CD14-positive monocyte (primary cell): ENCODE results near the gene F8. TPM values are rescaled to one million over a fixed set of nuclear protein-coding genes. Genes with fewer than 3 reads are reported as not detected.
"Not testable (repeated sequence)": the region's sequence is repeated elsewhere in the genome, so short reads cannot be mapped to it uniquely, and the experiment has no call there.

Source experiments
- DNase-seq, 3 donors: peaks; one replicate each; pipeline ENCODE4 v3.0.0-alpha.2; 2011 to 2022
- H2AFZ ChIP-seq: 2 replicates; pipeline ENCODE4 v1.6.0; 2012; ENCODE audit warnings: mild to moderate bottlenecking, low read depth, low read length, inconsistent platforms; ENCODE audit not compliant: insufficient read depth, poor library complexity, severe bottlenecking
- H3K27ac ChIP-seq, 2 donors: 1 replicate in 1 of 2; 2 replicates in 1 of 2; pipeline ENCODE4 v1.5.1; 2012 to 2013; ENCODE audit warnings: low read length in 2 of 2, control low read depth in 1 of 2, inconsistent platforms in 1 of 2, low read depth in 1 of 2, mild to moderate bottlenecking in 1 of 2
- H3K27me3 ChIP-seq, 2 donors: one replicate each; pipeline versions ENCODE4 v1.6.0 to v1.6.1; 2011 to 2013; ENCODE audit warnings: low read length in 2 of 2; ENCODE audit not compliant: control insufficient read depth in 2 of 2, insufficient read depth in 2 of 2
- H3K36me3 ChIP-seq, 2 donors: replicated peaks in 1 of 2; 1 replicate in 1 of 2; 2 replicates in 1 of 2; pipeline versions ENCODE4 v1.5.1 to v1.6.1; 2012 to 2013; ENCODE audit warnings: low read length in 2 of 2, control low read depth in 1 of 2, inconsistent platforms in 1 of 2, mild to moderate bottlenecking in 1 of 2; ENCODE audit not compliant: insufficient read depth in 2 of 2, control insufficient read depth in 1 of 2
- H3K4me1 ChIP-seq, 2 donors: 1 replicate in 1 of 2; 2 replicates in 1 of 2; pipeline versions ENCODE4 v1.5.1 to v1.6.1; 2012 to 2013; ENCODE audit warnings: low read length in 2 of 2, control low read depth in 1 of 2, inconsistent platforms in 1 of 2, mild to moderate bottlenecking in 1 of 2, moderate library complexity in 1 of 2; ENCODE audit not compliant: insufficient read depth in 2 of 2, control insufficient read depth in 1 of 2
- H3K4me2 ChIP-seq: replicated peaks from 2 replicates; pipeline ENCODE3; 2012; ENCODE audit warnings: low read length, moderate library complexity, mild to moderate bottlenecking; ENCODE audit not compliant: poor library complexity, severe bottlenecking; ENCODE audit errors: extremely low read depth
- H3K4me3 ChIP-seq, 3 experiments: fragments of 200-600 bp in 1 of 3; sonication (generic) in 1 of 3; replicated peaks in 1 of 3; 1 replicate in 2 of 3; 2 replicates in 1 of 3; pipeline ENCODE4 v1.5.1; 2011 to 2013; ENCODE audit warnings: low read length in 3 of 3, mild to moderate bottlenecking in 3 of 3, control low read depth in 2 of 3, low read depth in 2 of 3, inconsistent platforms in 1 of 3, moderate library complexity in 1 of 3
- H3K79me2 ChIP-seq: 2 replicates; pipeline ENCODE4 v1.6.0; 2012; ENCODE audit warnings: mild to moderate bottlenecking, control low read depth, inconsistent platforms, low read length, moderate library complexity; ENCODE audit not compliant: insufficient read depth
- H3K9ac ChIP-seq: 2 replicates; pipeline ENCODE4 v1.6.0; 2017; ENCODE audit warnings: low read length, mild to moderate bottlenecking; ENCODE audit not compliant: insufficient read depth, poor library complexity, severe bottlenecking
- H3K9me3 ChIP-seq, 2 donors: replicated peaks in 1 of 2; 1 replicate in 1 of 2; 2 replicates in 1 of 2; pipeline versions ENCODE4 v1.5.1 to v1.6.1; 2012 to 2013; ENCODE audit warnings: low read length in 2 of 2, control low read depth in 1 of 2; ENCODE audit not compliant: control insufficient read depth in 1 of 2, insufficient read depth in 1 of 2
- H4K20me1 ChIP-seq: 2 replicates; pipeline ENCODE4 v1.6.0; 2012; ENCODE audit warnings: mild to moderate bottlenecking, low read length, control low read depth, moderate library complexity; ENCODE audit not compliant: insufficient read depth
- H3K27ac Mint-ChIP-seq, 7 donors: one replicate each; pipeline ENCODE4 v1.8.0; 2020; ENCODE audit warnings: mild to moderate bottlenecking in 7 of 7, mixed read lengths in 7 of 7, moderate library complexity in 6 of 7, inconsistent platforms in 2 of 7
- H3K27me3 Mint-ChIP-seq, 3 donors: one replicate each; pipeline ENCODE4 v1.8.0; 2021 to 2022; ENCODE audit warnings: low read depth in 3 of 3, mild to moderate bottlenecking in 3 of 3, mixed read lengths in 3 of 3, moderate library complexity in 3 of 3, inconsistent platforms in 1 of 3
- H3K36me3 Mint-ChIP-seq, 2 donors: one replicate each; pipeline ENCODE4 v1.8.0; 2020; ENCODE audit warnings: mixed read lengths in 2 of 2, inconsistent platforms in 1 of 2, mild to moderate bottlenecking in 1 of 2
- H3K4me1 Mint-ChIP-seq: one replicate; pipeline ENCODE4 v1.8.0; 2020; ENCODE audit warnings: mild to moderate bottlenecking, mixed read lengths
- H3K4me3 Mint-ChIP-seq, 2 donors: one replicate each; pipeline ENCODE4 v1.8.0; 2020; ENCODE audit warnings: mild to moderate bottlenecking in 2 of 2, mixed read lengths in 2 of 2, moderate library complexity in 1 of 2
- H3K9me3 Mint-ChIP-seq, 7 donors: one replicate each; pipeline ENCODE4 v1.8.0; 2020 to 2022; ENCODE audit warnings: mixed read lengths in 7 of 7, mild to moderate bottlenecking in 6 of 7, moderate library complexity in 6 of 7, inconsistent platforms in 2 of 7
- CTCF ChIP-seq: fragments of 200-600 bp; IDR thresholded peaks from one replicate; pipeline ENCODE4 v1.8.0; 2022; ENCODE audit warnings: antibody characterized with exemption, mild to moderate bottlenecking
- WGBS: methylation state at CpG from one replicate; pipeline ENCODE4 v1.1.5; 2013; ENCODE audit warnings: missing lambda C conversion rate; ENCODE audit not compliant: insufficient coverage; 5-methylcytosine and 5-hydroxymethylcytosine counted together
- intact Hi-C, 2 donors: fragments of 100-400 bp; cut with micrococcal nuclease; formaldehyde crosslinking; loops; one replicate each; pipeline versions ENCODE4 v1.15.0 to v1.15.1; 2023
- polyA plus RNA-seq, 3 donors: library from polyadenylated mRNA; depleted of rRNA in 1 of 3; unstranded in 2 of 3; stranded (reverse) in 1 of 3; fragments of 300-500 nt in 2 of 3; fragments of >200 nt in 1 of 3; fragmentation: Illumina TruSeq in 2 of 3; gene quantifications; 1 replicate in 2 of 3; 2 replicates in 1 of 3; pipeline ENCODE4 v1.2.3, GENCODE V29; 2012 to 2021

Gene F8
- polyA plus RNA-seq, 3 donors = 1.5 to 4.5 (median 4.3) TPM

GRCh38 chrX:154828016-154828408 lies 194.5 kb downstream of the F8 start:
- H3K4me1 Mint-ChIP-seq = peaks cover 20% of the 10 kb centered on the region
- TF ChIP-seq CTCF = no peak

GRCh38 chrX:154827194-154828015 lies 195.1 kb downstream of the F8 start:
- TF ChIP-seq CTCF = no peak
- intact Hi-C loops = no loop called here
- Histone ChIP-seq H3K9ac (no peak overlapping the region), H3K4me2 (peak overlapping the region; percentile 30), H3K27ac (peak overlapping the region in 1 of 2 donors; percentile 71), H3K4me1 (peaks cover 13 to 14% of the 10 kb centered on the region in 2 donors), H3K79me2 (no peaks in the 10 kb centered on the region), H4K20me1 (no peaks in the 10 kb centered on the region), H3K4me3 (no peak overlapping the region), H2AFZ (peak overlapping the region; percentile 20), H3K36me3 (no peaks in the 10 kb centered on the region), H3K27me3 (no peaks in the 10 kb centered on the region), H3K9me3 (no peaks in the 10 kb centered on the region)
- H3K4me3 Mint-ChIP-seq = no peak overlapping the region
- peaks cover 0 to 2% (median 0%) of the 10 kb centered on the region in 3 donors for H3K27me3 Mint-ChIP-seq
- H3K27ac Mint-ChIP-seq = peak overlapping the region; percentile 25 to 89 (median 71)
- peaks cover 0 to 2% (median 0%) of the 10 kb centered on the region in 7 donors for H3K9me3 Mint-ChIP-seq
- H3K36me3 Mint-ChIP-seq = no peaks in the 10 kb centered on the region
- peak in 2 of 3 donors; percentile 13 to 31 for DNase-seq
- no CpG with 5 or more reads among the region's 4 CpGs for WGBS
- peaks cover 20% of the 10 kb centered on the region for H3K4me1 Mint-ChIP-seq

More at GRCh38 chrX:154828016-154828408, 194.5 kb downstream of the F8 start:
- Mint-ChIP-seq H3K36me3 (no peaks in the 10 kb centered on the region), H3K9me3 (peaks cover 0 to 2% (median 0%) of the 10 kb centered on the region in 7 donors), H3K4me3 (no peak overlapping the region), H3K27ac (peak overlapping the region; percentile 11 to 89 (median 67)), H3K27me3 (peaks cover 0 to 2% (median 0%) of the 10 kb centered on the region in 3 donors)
- H3K36me3 ChIP-seq = no peaks in the 10 kb centered on the region
- intact Hi-C loops = no loop called here
- H3K4me1 ChIP-seq = peaks cover 13 to 14% of the 10 kb centered on the region in 2 donors
- H3K4me3 ChIP-seq = no peak overlapping the region
- WGBS = no CpG with 5 or more reads among the region's 2 CpGs
- no peaks in the 10 kb centered on the region for H4K20me1 ChIP-seq
- no peak overlapping the region for H3K9ac ChIP-seq
- no peak for DNase-seq
- H3K4me2 ChIP-seq = no peak overlapping the region
- H3K27me3 ChIP-seq = no peaks in the 10 kb centered on the region
- peak overlapping the region in 1 of 2 donors; percentile 71 for H3K27ac ChIP-seq
- no peaks in the 10 kb centered on the region for H3K9me3 ChIP-seq
- no peak overlapping the region for H2AFZ ChIP-seq
- no peaks in the 10 kb centered on the region for H3K79me2 ChIP-seq

GRCh38 chrX:154825586-154825985 lies 196.9 kb downstream of the F8 start:
- H3K4me3 ChIP-seq = not testable (repeated sequence)
- no CpG with 5 or more reads among the region's 3 CpGs for WGBS

More at GRCh38 chrX:154825586-154825985, 196.9 kb downstream of the F8 start:
- H3K4me1 ChIP-seq = peaks cover 13 to 14% of the 10 kb centered on the region in 2 donors
- H2AFZ ChIP-seq, H3K27me3 ChIP-seq, intact Hi-C loops, DNase-seq, H3K79me2 ChIP-seq, H3K27me3 Mint-ChIP-seq, H3K36me3 ChIP-seq, H4K20me1 ChIP-seq, H3K9me3 Mint-ChIP-seq, H3K4me3 Mint-ChIP-seq, H3K4me2 ChIP-seq, H3K9ac ChIP-seq, H3K9me3 ChIP-seq, H3K36me3 Mint-ChIP-seq, H3K27ac ChIP-seq, H3K27ac Mint-ChIP-seq: not testable (repeated sequence)
- peaks cover 20% of the 10 kb centered on the region for H3K4me1 Mint-ChIP-seq
